Measurements from ENCODE around the gene TRIO. TPM values are rescaled to one million over a fixed set of nuclear protein-coding genes. Genes with fewer than 3 reads are reported as not detected.

Gene TRIO
- total and polyA plus RNA-seq, 2 of the 8 experiments (the other 6 are each of a cell fraction or from before 2014, with no cell fraction given), result 35.1 to 69.1 TPM

- TF ChIP-seq CHD7 (IDR thresholded peaks at IDR 0.05; ENCODE audit: insufficient replicate concordance, low read length) (no peak), KDM1A (IDR thresholded peaks at IDR 0.05; ENCODE audit: borderline replicate concordance, low read length) (no peak), TBP (IDR thresholded peaks at IDR 0.05; ENCODE audit: low read depth, low read length) (no peak), ATF2 (IDR thresholded peaks at IDR 0.05; ENCODE audit: low read length) (no peak), FOSL1 (IDR thresholded peaks at IDR 0.05; ENCODE audit: insufficient read depth, low read depth, low read length) (no peak), CTCF (IDR thresholded peaks at IDR 0.05; ENCODE audit: control extremely low read depth in 1 of 3, insufficient read depth in 1 of 3, low read depth in 1 of 3, low read length in 3 of 3) (no peak), RXRA (IDR thresholded peaks at IDR 0.05; ENCODE audit: insufficient read depth, low read depth, low read length) (no peak)
Measured at GRCh38 chr5:14325369-14325768, 182.2 kb downstream of the TRIO start (continued).
